ENCODE results near the gene LCN15. TPM values are rescaled to one million over a fixed set of nuclear protein-coding genes. Genes with fewer than 3 reads are reported as not detected.

LCN15 gene
- polyA plus RNA-seq, 1 experiment, result not detected

DNA sequence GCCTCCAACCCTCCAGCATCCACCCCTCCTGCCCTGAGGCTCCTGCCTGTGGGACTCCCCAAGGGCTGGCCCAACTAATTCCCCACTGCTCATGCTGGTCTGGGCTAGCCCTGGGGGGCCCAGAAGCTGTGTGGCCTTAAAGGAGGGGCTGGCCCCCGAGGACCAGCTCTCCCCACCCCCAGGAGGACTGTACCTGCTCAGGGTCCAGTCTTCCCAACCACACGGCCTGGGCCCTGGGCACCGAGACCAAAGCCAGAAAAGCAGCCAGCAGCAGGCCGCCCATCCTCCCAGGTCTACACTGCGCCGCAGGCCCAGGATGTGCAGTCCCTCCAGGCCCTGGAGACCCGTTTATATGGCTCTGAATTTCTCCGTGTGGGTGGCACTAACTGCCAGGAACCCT, 16.1 kb downstream of the LCN15 start, which contains the start of gene LCN6:
LCN6 (minus strand) TSS at position 325 of the 400 bp plus-strand sequence; CDS start at position 283, 42 bp downstream.
- ChIA-PET POLR2A (interaction anchor here (0.6 kb wide), 1 partner anchor 19 kb away, joined by 3 read pairs; no protein-coding TSS in a partner anchor), CTCF (no interaction called here)
- no peaks in the 10 kb centered on the region for H3K36me3 ChIP-seq (ENCODE audit: control insufficient read depth, insufficient read depth, low read length)
- TF ChIP-seq, protein P1, sequence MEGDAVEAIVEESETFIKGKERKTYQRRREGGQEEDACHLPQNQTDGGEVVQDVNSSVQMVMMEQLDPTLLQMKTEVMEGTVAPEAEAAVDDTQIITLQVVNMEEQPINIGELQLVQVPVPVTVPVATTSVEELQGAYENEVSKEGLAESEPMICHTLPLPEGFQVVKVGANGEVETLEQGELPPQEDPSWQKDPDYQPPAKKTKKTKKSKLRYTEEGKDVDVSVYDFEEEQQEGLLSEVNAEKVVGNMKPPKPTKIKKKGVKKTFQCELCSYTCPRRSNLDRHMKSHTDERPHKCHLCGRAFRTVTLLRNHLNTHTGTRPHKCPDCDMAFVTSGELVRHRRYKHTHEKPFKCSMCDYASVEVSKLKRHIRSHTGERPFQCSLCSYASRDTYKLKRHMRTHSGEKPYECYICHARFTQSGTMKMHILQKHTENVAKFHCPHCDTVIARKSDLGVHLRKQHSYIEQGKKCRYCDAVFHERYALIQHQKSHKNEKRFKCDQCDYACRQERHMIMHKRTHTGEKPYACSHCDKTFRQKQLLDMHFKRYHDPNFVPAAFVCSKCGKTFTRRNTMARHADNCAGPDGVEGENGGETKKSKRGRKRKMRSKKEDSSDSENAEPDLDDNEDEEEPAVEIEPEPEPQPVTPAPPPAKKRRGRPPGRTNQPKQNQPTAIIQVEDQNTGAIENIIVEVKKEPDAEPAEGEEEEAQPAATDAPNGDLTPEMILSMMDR (IDR thresholded peaks at IDR 0.05; ENCODE audit: insufficient read depth, low read depth, low read length), result no peak
- DNase-seq (ENCODE audit: low read depth), result no peak
- H3K4me3 ChIP-seq (ENCODE audit: low read depth, low read length), result no peak within 1 kb of the TSS
- peaks cover 6% of the 10 kb centered on the region for H3K27me3 ChIP-seq (ENCODE audit: control insufficient read depth, insufficient read depth, low read length)

DNA sequence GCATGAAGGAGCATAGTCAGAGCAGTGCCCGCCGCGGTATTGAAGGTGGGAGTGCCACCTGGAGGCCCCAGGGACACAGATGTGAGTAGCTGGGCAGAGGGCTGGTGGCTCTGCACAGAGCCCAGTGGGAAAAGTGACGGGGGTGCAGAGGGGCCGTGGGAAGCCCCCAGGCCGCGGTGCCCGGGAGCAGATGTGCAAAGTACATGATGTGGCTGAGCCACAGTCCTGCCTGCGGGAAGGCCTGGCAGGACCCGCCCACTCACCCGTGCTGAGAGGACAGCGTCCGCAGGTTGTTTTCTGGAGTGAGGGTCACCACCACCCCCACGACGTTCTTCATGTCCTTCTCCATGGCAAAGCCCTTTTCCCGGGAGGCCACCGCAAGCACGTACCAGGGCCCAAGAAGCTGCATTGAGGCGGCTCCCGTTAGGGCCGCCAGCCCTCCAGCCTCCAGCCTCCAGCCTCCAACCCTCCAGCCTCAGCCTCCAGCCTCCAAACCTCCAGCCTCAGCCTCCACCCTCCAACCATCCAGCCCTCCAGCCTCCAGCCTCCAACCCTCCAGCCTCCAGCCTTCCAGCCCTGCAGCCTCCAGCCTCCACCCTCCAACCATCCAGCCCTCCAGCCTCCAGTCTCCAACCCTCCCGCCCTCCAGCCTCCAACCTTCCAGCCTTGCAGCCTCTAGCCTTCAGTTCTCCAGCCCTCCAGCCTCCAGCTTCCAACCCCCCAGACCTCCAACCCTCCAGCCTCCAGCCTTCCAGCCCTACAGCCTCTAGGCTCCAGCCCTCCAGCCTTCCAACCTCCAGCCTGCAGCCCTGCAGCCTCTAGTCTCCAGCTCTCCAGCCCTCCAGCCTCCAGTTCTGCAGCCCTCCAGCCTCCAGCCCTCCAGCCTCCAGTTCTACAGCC, 16.9 kb downstream of the LCN15 start:
- POLR2A ChIA-PET, result interaction anchor here (0.6 kb wide), 1 partner anchor 19 kb away, joined by 3 read pairs; no protein-coding TSS in a partner anchor
- CTCF ChIA-PET, result interaction anchor here (0.6 kb wide), 1 partner anchor 11 kb away, joined by 3 read pairs; the partner anchor contains the start of gene LCN8
- Histone ChIP-seq H3K36me3 (ENCODE audit: control insufficient read depth, insufficient read depth, low read length) (no peaks in the 10 kb centered on the region), H3K4me3 (ENCODE audit: low read depth, low read length) (no peak overlapping the region), H3K27me3 (ENCODE audit: control insufficient read depth, insufficient read depth, low read length) (peaks cover 8% of the 10 kb centered on the region)
- TF ChIP-seq, protein P1 (IDR thresholded peaks at IDR 0.05; ENCODE audit: insufficient read depth, low read depth, low read length), result no peak
- no peak for DNase-seq (ENCODE audit: low read depth)

DNA sequence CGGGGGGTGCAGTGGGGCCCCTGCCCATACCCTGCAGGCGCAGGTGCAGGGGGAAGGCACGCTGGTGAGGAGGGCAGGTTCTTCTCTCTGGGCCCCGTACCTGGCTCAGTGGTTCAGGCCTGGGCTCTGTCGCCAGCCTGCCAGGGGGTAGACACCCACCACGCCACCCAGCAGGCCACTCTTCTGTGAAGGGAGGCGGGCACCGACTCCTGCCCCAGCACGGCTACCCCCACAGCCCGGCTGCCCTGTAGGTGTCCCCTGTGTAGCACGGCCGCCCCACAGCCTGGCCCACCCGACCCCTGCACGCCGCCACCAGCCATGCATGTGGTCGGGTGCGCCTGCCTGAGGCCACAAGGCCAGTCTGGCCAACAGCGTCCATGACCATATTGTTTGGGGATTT, 17.7 kb downstream of the LCN15 start:
- H3K27me3 ChIP-seq (ENCODE audit: control insufficient read depth, insufficient read depth, low read length), result peaks cover 7% of the 10 kb centered on the region
- TF ChIP-seq, protein P1 (IDR thresholded peaks at IDR 0.05; ENCODE audit: insufficient read depth, low read depth, low read length), result no peak
- H3K4me3 ChIP-seq (ENCODE audit: low read depth, low read length), result no peak overlapping the region
- ChIA-PET POLR2A (no interaction called here), CTCF (no interaction called here)
- no peaks in the 10 kb centered on the region for H3K36me3 ChIP-seq (ENCODE audit: control insufficient read depth, insufficient read depth, low read length)
- DNase-seq (ENCODE audit: low read depth), result no peak

DNA sequence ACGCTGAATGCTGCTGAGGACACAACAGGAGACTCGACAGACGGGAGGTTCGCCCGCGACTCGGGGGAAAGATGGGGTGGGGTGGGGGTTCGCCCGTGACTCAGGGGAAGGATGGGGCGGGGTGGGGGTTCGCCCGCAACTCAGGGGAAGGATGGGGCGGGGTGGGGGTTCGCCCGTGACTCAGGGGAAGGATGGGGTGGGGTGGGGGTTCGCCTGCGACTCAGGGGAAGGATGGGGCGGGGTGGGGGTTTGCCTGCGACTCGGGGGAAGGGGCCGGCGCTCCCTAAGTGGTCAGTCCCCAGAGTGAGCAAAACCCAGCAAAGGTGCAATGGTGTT, 18.2 kb downstream of the LCN15 start:
- no peaks in the 10 kb centered on the region for H3K36me3 ChIP-seq (ENCODE audit: control insufficient read depth, insufficient read depth, low read length)
- H3K4me3 ChIP-seq (ENCODE audit: low read depth, low read length), result no peak overlapping the region
- peaks cover 6% of the 10 kb centered on the region for H3K27me3 ChIP-seq (ENCODE audit: control insufficient read depth, insufficient read depth, low read length)
- TF ChIP-seq, protein P1 (IDR thresholded peaks at IDR 0.05; ENCODE audit: insufficient read depth, low read depth, low read length), result no peak
- CTCF ChIA-PET, result no interaction called here
- POLR2A ChIA-PET, result no interaction called here
- DNase-seq (ENCODE audit: low read depth), result no peak

DNA sequence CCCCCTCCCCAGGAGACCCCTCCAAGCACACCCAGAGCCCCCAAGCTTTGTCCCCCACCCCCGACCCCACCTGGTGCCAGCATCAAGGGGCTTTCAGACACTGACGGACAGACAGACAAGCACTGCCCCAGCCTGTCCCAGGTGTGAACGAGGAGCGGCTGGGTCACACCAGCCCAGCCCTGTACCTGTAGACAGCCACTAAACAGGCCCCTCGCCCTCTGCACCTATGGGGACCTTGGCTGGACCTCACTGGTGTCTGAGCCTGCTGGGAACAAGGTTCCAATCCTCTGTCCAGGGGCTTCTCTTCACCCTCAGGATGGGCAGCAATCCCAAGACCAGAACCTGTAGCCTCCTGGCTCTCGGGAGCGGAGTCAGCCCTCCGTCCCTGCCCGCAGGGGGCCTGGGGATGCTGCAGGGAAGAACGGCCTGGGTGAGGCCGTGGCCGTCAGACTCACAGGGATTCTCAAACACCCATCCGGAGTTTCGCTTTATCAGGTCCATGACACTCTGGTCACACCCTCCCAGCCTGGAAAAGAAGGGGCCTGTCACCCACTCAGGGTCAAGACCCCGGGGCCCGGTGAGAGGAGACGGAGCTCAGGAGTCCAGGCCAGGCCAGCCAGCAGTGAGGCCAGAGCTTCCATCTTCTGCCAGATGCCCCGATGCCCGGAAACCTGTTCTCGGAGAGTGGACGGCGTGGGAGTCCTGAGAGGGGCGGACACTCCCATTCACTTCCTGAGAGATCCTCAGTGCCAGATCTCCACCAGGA, 18.7 kb downstream of the LCN15 start:
- ChIA-PET POLR2A (no interaction called here), CTCF (interaction anchor here (1.3 to 1.5 kb wide), 2 partner anchors 15 to 17 kb away, joined by 4 to 6 read pairs; no protein-coding TSS in a partner anchor)
- H3K36me3 ChIP-seq (ENCODE audit: control insufficient read depth, insufficient read depth, low read length), result no peaks in the 10 kb centered on the region
- TF ChIP-seq, protein P1 (IDR thresholded peaks at IDR 0.05; ENCODE audit: insufficient read depth, low read depth, low read length), result no peak
- peaks cover 5% of the 10 kb centered on the region for H3K27me3 ChIP-seq (ENCODE audit: control insufficient read depth, insufficient read depth, low read length)
- no peak overlapping the region for H3K4me3 ChIP-seq (ENCODE audit: low read depth, low read length)
- no peak for DNase-seq (ENCODE audit: low read depth)

Data from BJ (cell line).